ENCODE data around the gene MSL3B.

MSL3B gene

GRCh38 chr2:233832414-233832813 lies 35.8 kb downstream of the MSL3B start:
- DNase-seq: no peak

- no peak for DNase-seq
Measured at GRCh38 chr2:233831861-233832260, 36.3 kb downstream of the MSL3B start.

DNA sequence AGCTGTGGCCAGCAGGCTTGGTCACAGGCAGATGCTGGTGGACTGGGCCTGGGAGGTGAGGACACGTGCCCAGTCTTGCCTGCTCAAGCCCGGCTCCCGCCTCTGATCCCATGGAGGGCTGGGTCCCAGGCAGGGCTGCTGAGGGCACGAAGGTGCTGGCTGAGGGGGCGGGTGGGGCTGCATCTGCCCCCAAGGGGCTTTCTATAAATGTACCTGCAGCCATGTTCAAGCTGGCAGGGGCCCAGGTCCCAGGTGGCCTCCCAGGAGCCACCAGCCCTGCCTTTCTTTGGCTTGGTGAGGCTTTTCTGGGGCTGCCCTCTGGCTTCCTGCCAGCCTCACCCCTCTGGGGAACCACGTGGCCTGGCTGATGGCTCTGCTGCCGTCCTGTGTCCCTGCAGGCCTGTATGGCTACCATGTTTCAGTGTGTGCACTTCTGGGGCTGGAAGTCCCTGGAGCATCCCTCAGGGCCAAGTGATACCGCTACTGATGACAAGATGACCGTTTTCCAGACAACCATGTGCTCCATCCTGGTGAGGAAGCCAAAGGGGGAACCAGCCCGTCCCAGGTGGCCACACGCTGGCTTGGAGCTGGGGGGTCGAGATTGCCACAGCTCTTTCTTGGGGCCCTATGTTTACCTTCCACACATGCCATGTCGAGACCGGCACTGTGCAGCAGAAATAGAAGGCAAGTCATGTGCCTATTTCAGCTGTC lies 37.0 kb downstream of the MSL3B start:
- DNase-seq: no peak

DNA sequence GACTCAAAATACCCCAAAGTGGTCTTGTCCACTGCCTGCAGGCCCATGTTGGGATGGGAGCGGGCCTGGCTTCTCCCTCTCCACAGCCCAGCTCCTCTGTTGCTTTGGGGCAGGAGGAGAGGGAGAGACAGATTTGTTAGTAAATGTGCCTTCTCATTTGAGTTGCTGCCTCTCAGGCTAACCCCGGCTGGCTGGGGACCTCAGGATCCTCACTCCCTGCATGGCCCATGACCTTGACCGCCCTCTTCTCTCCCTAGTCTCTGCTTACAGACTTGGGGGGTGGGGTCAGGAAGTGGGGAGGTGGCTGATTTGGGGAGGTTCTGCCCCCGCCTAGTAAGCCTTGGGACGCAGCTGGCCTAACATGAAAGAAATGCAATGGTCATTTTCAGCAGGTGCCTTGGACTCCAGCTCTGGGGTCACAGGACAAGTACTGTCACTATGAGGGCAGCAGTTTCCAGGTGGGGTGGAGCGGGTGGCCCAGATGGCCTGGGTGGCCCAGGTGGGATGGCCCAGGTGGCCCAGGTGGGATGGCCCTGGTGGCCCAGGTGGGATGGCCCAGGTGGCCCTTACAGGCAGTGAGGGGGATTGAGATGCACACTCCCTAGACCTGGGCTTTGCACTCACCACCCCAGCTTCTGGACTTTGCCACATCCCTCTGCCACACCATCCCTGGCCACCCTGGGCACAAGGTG lies 37.9 kb downstream of the MSL3B start:
- DNase-seq: no peak

DNA sequence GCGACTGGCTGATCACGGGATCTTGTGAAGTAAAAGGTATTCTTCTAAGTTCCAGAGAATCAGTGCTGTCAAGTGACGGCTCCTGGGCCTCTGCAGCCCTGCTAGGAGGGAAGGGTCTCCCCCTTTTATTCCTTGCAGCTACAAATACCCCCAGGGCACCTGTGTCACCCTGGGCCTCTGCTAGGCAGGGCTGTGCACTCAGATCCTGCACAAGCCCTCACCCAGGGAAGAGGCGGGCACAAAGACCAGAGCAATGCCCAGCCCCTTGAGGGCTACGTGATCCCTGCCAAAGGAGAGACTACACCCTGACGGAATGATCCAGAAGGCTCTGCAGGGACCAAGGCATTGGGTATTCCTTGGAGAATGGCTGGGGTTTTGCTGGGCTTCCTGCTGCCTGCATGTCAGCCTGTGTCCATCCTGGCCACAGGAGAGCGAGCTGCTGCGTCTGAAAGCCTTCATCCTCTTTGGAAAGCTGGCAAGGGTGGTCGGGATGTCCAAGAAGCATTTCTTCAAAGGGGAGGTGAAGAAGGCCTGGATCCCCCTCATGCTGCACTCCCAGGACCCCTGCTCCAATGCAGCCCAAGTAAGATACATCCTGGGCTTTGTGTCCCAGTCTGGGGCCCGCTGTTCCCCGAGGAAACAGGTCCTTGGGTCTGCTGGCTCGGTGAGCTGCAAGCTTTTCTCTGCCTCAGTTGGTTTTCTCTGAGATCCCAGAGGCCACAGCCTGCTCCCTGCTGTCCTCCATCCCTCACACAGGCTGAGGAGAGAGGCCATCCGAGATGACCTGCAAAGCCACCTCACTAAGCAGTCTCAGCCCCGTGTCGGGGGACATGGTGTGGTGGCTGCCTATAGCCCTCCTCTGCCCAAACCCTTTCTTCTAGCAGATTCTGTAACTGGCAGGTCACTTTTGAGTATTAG lies 38.7 kb downstream of the MSL3B start:
- no peak for DNase-seq

GRCh38 chr2:233828546-233829192 lies 39.5 kb downstream of the MSL3B start:
- no peak for DNase-seq

GRCh38 chr2:233824373-233824772 lies 43.8 kb downstream of the MSL3B start:
- no peak for DNase-seq

GRCh38 chr2:233823731-233824121 lies 44.5 kb downstream of the MSL3B start:
- no peak for DNase-seq

GRCh38 chr2:233822781-233823730 lies 45.1 kb downstream of the MSL3B start:
- DNase-seq: no peak

GRCh38 chr2:233822101-233822771 lies 46.0 kb downstream of the MSL3B start:
- DNase-seq: no peak

DNA sequence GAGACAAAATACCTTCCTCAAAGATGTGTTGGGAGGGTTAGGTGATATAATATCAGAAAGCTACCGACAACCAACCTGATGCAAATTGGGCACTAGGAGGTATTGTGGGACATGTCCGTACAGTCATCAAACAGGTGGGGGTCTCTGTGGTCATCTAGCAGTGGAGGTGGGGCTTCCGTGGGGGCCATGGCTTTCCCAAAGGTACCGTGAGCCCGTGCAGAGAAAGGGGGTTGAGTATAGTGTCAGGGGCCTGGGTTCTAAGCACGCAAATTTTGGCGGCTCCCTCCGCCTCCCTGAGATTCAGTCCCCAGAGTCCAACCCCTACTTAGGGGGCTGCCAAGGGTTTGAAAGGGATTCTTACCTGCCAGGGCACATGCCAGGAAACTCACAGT lies 46.5 kb downstream of the MSL3B start:
- no peak for DNase-seq

DNA sequence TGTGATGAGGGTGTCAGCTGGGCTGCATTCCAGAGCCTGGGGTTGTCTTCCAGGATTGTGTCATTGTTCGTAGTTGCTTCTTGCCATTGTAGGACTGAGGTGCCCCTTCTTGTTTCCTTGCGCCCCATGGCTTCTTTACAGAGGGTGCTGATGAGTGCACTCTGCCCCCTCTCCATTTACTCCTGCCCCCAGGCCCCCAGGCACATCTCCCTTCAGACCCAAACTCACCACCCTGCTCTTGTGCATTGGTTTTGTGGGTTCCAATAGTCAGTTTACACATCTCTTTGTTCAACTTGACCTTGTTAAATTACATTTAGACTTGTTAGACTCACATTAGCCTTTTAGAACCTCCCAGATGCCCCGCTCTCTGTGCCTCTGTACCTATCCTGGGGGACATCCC lies 47.0 kb downstream of the MSL3B start:
- no peak for DNase-seq

- DNase-seq: no peak
Measured at GRCh38 chr2:233820774-233821105, 47.4 kb downstream of the MSL3B start.

- DNase-seq: no peak
Measured at GRCh38 chr2:233819884-233820773, 48.1 kb downstream of the MSL3B start.

- no peak for DNase-seq
Measured at GRCh38 chr2:233818639-233819621, 49.3 kb downstream of the MSL3B start.

GRCh38 chr2:233817995-233818638 lies 50.1 kb downstream of the MSL3B start:
- no peak for DNase-seq

DNA sequence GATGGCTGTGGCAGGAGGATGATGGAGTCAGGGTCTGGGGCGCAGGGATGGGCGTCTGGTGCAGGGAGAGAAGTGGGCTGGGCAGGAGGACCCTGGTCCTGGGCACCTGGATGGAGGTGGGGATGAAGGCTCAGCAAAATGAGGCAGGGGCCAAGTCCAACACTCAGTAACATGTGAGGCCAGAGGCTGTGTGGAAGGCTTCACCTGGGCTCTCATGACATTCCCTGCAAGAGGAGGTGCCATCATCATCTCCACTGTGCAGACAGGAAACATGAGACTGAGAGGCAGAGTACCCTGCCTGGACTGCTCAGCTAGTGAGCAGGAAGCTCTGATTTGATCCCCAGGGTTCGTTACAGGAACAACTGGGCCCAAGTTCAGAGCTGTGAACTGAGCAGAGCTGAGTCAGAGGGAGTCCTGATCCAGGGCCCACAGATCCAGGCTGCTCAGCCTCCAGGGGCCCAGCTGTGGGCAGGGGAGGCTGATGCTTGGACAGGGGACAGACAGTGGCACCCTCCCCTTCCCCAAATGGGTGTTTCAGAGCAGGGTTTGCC lies 50.8 kb downstream of the MSL3B start:
- DNase-seq: no peak

DNA sequence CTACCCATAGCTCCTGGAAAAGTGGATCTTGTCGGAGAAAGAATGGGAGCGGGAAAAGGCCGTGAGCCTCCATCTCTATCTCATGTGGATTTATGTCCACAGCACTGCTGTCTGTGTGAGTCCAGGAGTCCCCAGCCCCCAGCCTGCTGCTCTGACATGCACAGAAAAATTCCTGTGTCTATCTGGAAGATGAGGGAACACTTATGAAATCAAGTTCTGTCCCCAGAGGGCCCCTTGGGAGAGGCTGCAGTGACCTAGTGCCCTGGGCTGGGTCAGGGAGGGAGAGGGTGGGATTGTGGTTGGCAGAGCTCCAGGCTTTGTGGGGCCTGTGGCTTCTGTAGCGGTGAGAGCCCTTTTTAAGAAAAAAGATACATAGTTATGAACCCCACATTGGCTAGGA lies 51.4 kb downstream of the MSL3B start:
- DNase-seq: no peak
